ENCODE data around the gene KHSRP. TPM values are rescaled to one million over a fixed set of nuclear protein-coding genes. Genes with fewer than 3 reads are reported as not detected.

The KHSRP gene
- total and polyA plus RNA-seq, 2 of the 4 experiments (the other 2 are of a cell fraction) = 31.9 to 93.7 TPM

- no peak overlapping the region for H3K56ac ChIP-seq (ENCODE audit: extremely low read depth, insufficient read depth, low read length)
- H3K27me3 ChIP-seq (ENCODE audit: control insufficient read depth, insufficient read depth, low read length) = peaks cover 3% of the 10 kb centered on the region
- H3K4me3 ChIP-seq (ENCODE audit: insufficient read depth, low read depth, low read length) = peak overlapping the region; percentile 58
- no peak overlapping the region for H3K23ac ChIP-seq (ENCODE audit: low read depth, low read length)
- DNase-seq (no peak), ATAC-seq (ENCODE audit: low read depth) (no peak)
- peak overlapping the region; percentile 66 for H3K4me2 ChIP-seq (ENCODE audit: low read depth, low read length)
- H3K14ac ChIP-seq (replicated peaks; ENCODE audit: low read depth, low read length) = no peak overlapping the region
- WGBS, 2 experiments (ENCODE audit: extremely low coverage in 2 of 2, insufficient read length in 1 of 2) = 20% methylated on average over 5 of the region's 16 CpGs; no CpG with 5 or more reads in 1 of the 2 experiments
- H4K8ac ChIP-seq (ENCODE audit: low read depth in 2 of 2, low read length in 2 of 2) = no peak overlapping the region
- no peak overlapping the region for H2BK20ac ChIP-seq (ENCODE audit: low read depth, low read length)
- H3K4ac ChIP-seq (ENCODE audit: low read depth, low read length) = no peak overlapping the region
- H3K27ac ChIP-seq (ENCODE audit: insufficient read depth, low read length) = no peak overlapping the region
- dilution Hi-C loops (cut with HindIII; ENCODE audit: low sequenced_read_pairs, unreplicated experiment) = no loop called here
- H3K9ac ChIP-seq (ENCODE audit: low read depth, low read length) = peak overlapping the region; percentile 27
- intact Hi-C loops (cut with micrococcal nuclease) = loop anchor here (10.0 kb wide), 1 partner anchor 664 kb away; the partner anchor contains the start of gene DUS3L
- in situ Hi-C loops (cut with MboI; ENCODE audit: low sequenced_read_pairs) = no loop called here
- peaks cover 0 to 3% of the 10 kb centered on the region in 2 experiments; a peak in 1 of 4 replicates for H3K79me1 ChIP-seq (ENCODE audit: low read depth in 1 of 2, low read length in 2 of 2)
- H2BK15ac ChIP-seq (ENCODE audit: low read depth, low read length) = no peak overlapping the region
- no peak overlapping the region for H2BK5ac ChIP-seq (ENCODE audit: low read depth, low read length, poor library complexity, severe bottlenecking)
- H3K18ac ChIP-seq (ENCODE audit: low read depth, low read length) = no peak overlapping the region
- no peaks in the 10 kb centered on the region; the same call in 1 of the 2 replicates for H3K9me1 ChIP-seq (ENCODE audit: insufficient read depth, low read length)
- ChIA-PET POLR2A (ENCODE audit: unreplicated experiment) (no interaction called here), CTCF (interaction anchor here (0.6 kb wide), 1 partner anchor 170 kb away, joined by 4 read pairs; no protein-coding TSS in a partner anchor)
- no peaks in the 10 kb centered on the region for H4K20me1 ChIP-seq (ENCODE audit: insufficient read depth, low read length)
- H4K5ac ChIP-seq (ENCODE audit: low read depth, low read length) = no peak overlapping the region
- H2AK9ac ChIP-seq (replicated peaks; ENCODE audit: low read depth, low read length, poor library complexity) = peak overlapping the region; percentile 52
- no TSS peak for BruUV-seq (replicated peaks)
- H3K36me3 ChIP-seq (ENCODE audit: control insufficient read depth, insufficient read depth, low read length) = peaks cover 9% of the 10 kb centered on the region
- H3K4me1 ChIP-seq (ENCODE audit: control insufficient read depth, insufficient read depth, low read length) = peaks cover 3% of the 10 kb centered on the region; the same call in 1 of the 2 replicates
- H3K9me3 ChIP-seq (ENCODE audit: control insufficient read depth, insufficient read depth, low read length) = peaks cover 9% of the 10 kb centered on the region; the same call in 1 of the 2 replicates
- peak overlapping the region; percentile 90 for H2AFZ ChIP-seq (replicated peaks; ENCODE audit: low read length, poor library complexity)
- no peak overlapping the region for H2AK5ac ChIP-seq (ENCODE audit: low read depth, low read length)
- H2BK120ac ChIP-seq (ENCODE audit: low read depth, low read length) = no peak overlapping the region
- TF ChIP-seq ELK1 (IDR thresholded peaks at IDR 0.05; ENCODE audit: borderline replicate concordance, low read depth, low read length) (no peak), CEBPB (IDR thresholded peaks at IDR 0.05; ENCODE audit: low read depth, low read length) (no peak), RFX5 (IDR thresholded peaks at IDR 0.05; ENCODE audit: low read depth, low read length) (no peak), BHLHE40 (IDR thresholded peaks at IDR 0.05; ENCODE audit: low read depth, low read length) (no peak), CHD1 (IDR thresholded peaks at IDR 0.05; ENCODE audit: low read depth, low read length) (no peak), MAFK (IDR thresholded peaks at IDR 0.05; ENCODE audit: low read depth, low read length) (no peak), POLR2A (IDR thresholded peaks at IDR 0.05; ENCODE audit: low read depth, low read length) (no peak), SMC3 (IDR thresholded peaks at IDR 0.05; ENCODE audit: low read depth, low read length) (no peak), FOS (IDR thresholded peaks at IDR 0.05; ENCODE audit: low read depth, low read length) (no peak), RCOR1 (IDR thresholded peaks at IDR 0.05; ENCODE audit: insufficient replicate concordance, low read length) (no peak)
- no peak overlapping the region for H4K91ac ChIP-seq (ENCODE audit: insufficient read depth, low read depth, low read length)
Observed at GRCh38 chr19:6458695-6459261, 34.2 kb upstream of the KHSRP start.

All from IMR-90 (cell line).